Transverse colon (tissue), 4 donors: ENCODE data around the gene SLC35F1.

Experiments
- EP300 ChIP-seq: sonication (generic); formaldehyde crosslinking; IDR thresholded peaks from one replicate; pipeline ENCODE4 v1.6.1; 2017; ENCODE audit warnings: antibody characterized with exemption, low read depth
- POLR2A ChIP-seq: fragments of 450-650 bp; IDR thresholded peaks from one replicate; pipeline ENCODE4 v1.6.1; 2016; ENCODE audit warnings: antibody characterized with exemption, mild to moderate bottlenecking, moderate library complexity
- POLR2AphosphoS5 ChIP-seq, 3 donors: sonication (generic); formaldehyde crosslinking; IDR thresholded peaks; one replicate each; pipeline ENCODE4 v1.6.1; 2016; ENCODE audit warnings: antibody characterized with exemption in 3 of 3
- TF ChIP-seq, protein P1 (sequence below), 5 experiments: fragments of 200-600 bp in 3 of 5; fragments of 450-650 bp in 2 of 5; sonication (generic) in 3 of 5; IDR thresholded peaks; 1 replicate in 2 of 5; 2 replicates in 3 of 5; pipeline ENCODE4 v1.5.1; 2016 to 2017; ENCODE audit warnings: antibody characterized with exemption in 5 of 5, inconsistent platforms in 3 of 5, mild to moderate bottlenecking in 2 of 5, moderate library complexity in 1 of 5

- TF ChIP-seq POLR2A (no peak), EP300 (no peak), POLR2AphosphoS5 (IDR thresholded peaks at IDR 0.05) (no peak)
- TF ChIP-seq, protein P1, sequence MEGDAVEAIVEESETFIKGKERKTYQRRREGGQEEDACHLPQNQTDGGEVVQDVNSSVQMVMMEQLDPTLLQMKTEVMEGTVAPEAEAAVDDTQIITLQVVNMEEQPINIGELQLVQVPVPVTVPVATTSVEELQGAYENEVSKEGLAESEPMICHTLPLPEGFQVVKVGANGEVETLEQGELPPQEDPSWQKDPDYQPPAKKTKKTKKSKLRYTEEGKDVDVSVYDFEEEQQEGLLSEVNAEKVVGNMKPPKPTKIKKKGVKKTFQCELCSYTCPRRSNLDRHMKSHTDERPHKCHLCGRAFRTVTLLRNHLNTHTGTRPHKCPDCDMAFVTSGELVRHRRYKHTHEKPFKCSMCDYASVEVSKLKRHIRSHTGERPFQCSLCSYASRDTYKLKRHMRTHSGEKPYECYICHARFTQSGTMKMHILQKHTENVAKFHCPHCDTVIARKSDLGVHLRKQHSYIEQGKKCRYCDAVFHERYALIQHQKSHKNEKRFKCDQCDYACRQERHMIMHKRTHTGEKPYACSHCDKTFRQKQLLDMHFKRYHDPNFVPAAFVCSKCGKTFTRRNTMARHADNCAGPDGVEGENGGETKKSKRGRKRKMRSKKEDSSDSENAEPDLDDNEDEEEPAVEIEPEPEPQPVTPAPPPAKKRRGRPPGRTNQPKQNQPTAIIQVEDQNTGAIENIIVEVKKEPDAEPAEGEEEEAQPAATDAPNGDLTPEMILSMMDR (IDR thresholded peaks at IDR 0.05), result no peak
Measured at GRCh38 chr6:118147511-118147910, 240.4 kb downstream of the SLC35F1 start.
